A549 (cell line): ENCODE measurements around the gene GAS2L2. TPM values are rescaled to one million over a fixed set of nuclear protein-coding genes. Genes with fewer than 3 reads are reported as not detected.

ENCODE experiments used
- ATAC-seq, 2 experiments: fragments of 200-7000 bp in 1 of 2; fragments of >200 bp in 1 of 2; cut with Nextera tagmentation in 1 of 2; cut with Tn5 transposase in 1 of 2; 3 replicates each; pipeline versions ENCODE4 v1.8.0 to v1.9.1; 2018 to 2020; ENCODE audit warnings: mild to moderate bottlenecking in 1 of 2, moderate library complexity in 1 of 2
- CTCF ChIA-PET: fragments of 300-600 bp; sonication (Branson Sonifier 250); formaldehyde crosslinking; extraction: SDS; loops from one replicate; lab custom pipeline; 2021; ENCODE audit warnings: antibody characterized with exemption, inconsistent platforms; lab: Yijun Ruan, JAX
- POLR2A ChIA-PET: fragments of 350-600 bp; formaldehyde crosslinking; extraction: SDS; loops from one replicate; lab custom pipeline; 2021; ENCODE audit warnings: antibody characterized with exemption, inconsistent platforms; lab: Yijun Ruan, JAX
- DNase-seq, 2 experiments: peaks; one replicate each; pipeline versions ENCODE4 v3.0.0 to v3.0.0-alpha.2; 2011 to 2016; ENCODE audit warnings: low read depth in 1 of 2, low spot score in 1 of 2
- FAIRE-seq: peaks from 2 replicates; lab custom pipeline; 2011; peaks lifted over from hg19 to GRCh38; lab: Jason Lieb, UNC
- H3K27ac ChIP-seq, 2 experiments: fragments of >200 bp; sonication (Bioruptor Twin); formaldehyde crosslinking; 3 replicates each; pipeline ENCODE4 v1.5.1; 2016 to 2017
- H3K4me1 ChIP-seq: fragments of >200 bp; sonication (Bioruptor Twin); formaldehyde crosslinking; 3 replicates; pipeline ENCODE4 v1.6.1; 2016
- H3K4me2 ChIP-seq: fragments of >200 bp; sonication (Bioruptor Twin); formaldehyde crosslinking; 3 replicates; pipeline ENCODE4 v1.6.1; 2016
- H3K4me3 ChIP-seq: fragments of >200 bp; sonication (Bioruptor Twin); formaldehyde crosslinking; 3 replicates; pipeline ENCODE4 v1.5.1; 2016
- H3K9me3 ChIP-seq: fragments of >200 bp; sonication (Bioruptor Twin); formaldehyde crosslinking; 3 replicates; pipeline ENCODE4 v1.6.1; 2016
- BHLHE40 ChIP-seq: IDR thresholded peaks from 2 replicates; pipeline ENCODE4 v1.6.1; 2012; ENCODE audit warnings: low read depth, low read length, inconsistent platforms
- CBX8 ChIP-seq: fragments of 200-600 bp; sonication (generic); IDR thresholded peaks from 2 replicates; pipeline ENCODE4 v1.6.1; 2016
- CHD2 ChIP-seq: fragments of 150-350 bp; IDR thresholded peaks from 2 replicates; pipeline ENCODE4 v1.6.1; 2014; ENCODE audit warnings: low read length; ENCODE audit not compliant: partially characterized antibody
- EP300 ChIP-seq, 2 experiments: fragments of >200 bp; sonication (Bioruptor Twin); formaldehyde crosslinking; IDR thresholded peaks; 2 replicates in 1 of 2; 3 replicates in 1 of 2; pipeline ENCODE4 v1.6.1; 2016 to 2017
- FOSL2 ChIP-seq, 2 experiments: fragments of 450-650 bp in 1 of 2; fragments of >200 bp in 1 of 2; sonication (Bioruptor Twin) in 1 of 2; formaldehyde crosslinking; IDR thresholded peaks; 2 replicates each; pipeline versions ENCODE4 v1.5.0 to v1.6.1; 2016 to 2020; ENCODE audit warnings: mild to moderate bottlenecking in 1 of 2, moderate library complexity in 1 of 2
- HEYL ChIP-seq: fragments of 250-450 bp; sonication (Bioruptor Pico); IDR thresholded peaks from 2 replicates; pipeline ENCODE4 v1.8.0; 2021; ENCODE audit warnings: mild to moderate bottlenecking, moderate library complexity
- HOXA7 ChIP-seq: fragments of 250-450 bp; sonication (Bioruptor Pico); IDR thresholded peaks from 2 replicates; pipeline ENCODE4 v1.5.0; 2020; ENCODE audit warnings: mild to moderate bottlenecking, moderate library complexity
- HOXB5 ChIP-seq: fragments of 250-450 bp; sonication (Bioruptor Pico); IDR thresholded peaks from 2 replicates; pipeline ENCODE4 v1.5.0; 2020; ENCODE audit warnings: mild to moderate bottlenecking, moderate library complexity
- JUN ChIP-seq, 2 experiments: fragments of >200 bp; sonication (Bioruptor Twin); formaldehyde crosslinking; IDR thresholded peaks; 2 replicates in 1 of 2; 3 replicates in 1 of 2; pipeline ENCODE4 v1.6.1; 2016 to 2017
- JUNB ChIP-seq: fragments of >200 bp; sonication (Bioruptor Twin); formaldehyde crosslinking; IDR thresholded peaks from 2 replicates; pipeline ENCODE4 v1.6.1; 2016
- MAFK ChIP-seq: fragments of 450-650 bp; IDR thresholded peaks from 2 replicates; pipeline ENCODE4 v1.6.1; 2014; ENCODE audit not compliant: partially characterized antibody
- NFE2L2 ChIP-seq: fragments of 150-350 bp; conservative IDR thresholded peaks from 2 replicates; pipeline ENCODE4 v1.6.1; 2014; ENCODE audit warnings: low read length
- NR3C1 ChIP-seq: fragments of >200 bp; sonication (Bioruptor Twin); formaldehyde crosslinking; IDR thresholded peaks from 3 replicates; pipeline ENCODE4 v1.6.1; 2017
- POLR2AphosphoS2 ChIP-seq: conservative IDR thresholded peaks from 2 replicates; pipeline ENCODE4 v1.6.1; 2012; ENCODE audit warnings: low read length, improper control_type of control experiment, inconsistent platforms
- RARB ChIP-seq: fragments of 250-450 bp; sonication (Bioruptor Pico); IDR thresholded peaks from 2 replicates; pipeline ENCODE4 v1.8.0; 2021; ENCODE audit warnings: mild to moderate bottlenecking, moderate library complexity
- RCOR1 ChIP-seq: fragments of 150-350 bp; IDR thresholded peaks from 2 replicates; pipeline ENCODE4 v1.6.1; 2014; ENCODE audit warnings: antibody characterized with exemption, low read length, low read depth
- RFX5 ChIP-seq: fragments of 450-650 bp; IDR thresholded peaks from 2 replicates; pipeline ENCODE4 v1.7.1; 2014; ENCODE audit warnings: antibody characterized with exemption, mild to moderate bottlenecking, moderate library complexity
- RNF2 ChIP-seq: fragments of 200-600 bp; sonication (generic); IDR thresholded peaks from 2 replicates; pipeline ENCODE4 v1.6.1; 2016; ENCODE audit warnings: low read depth, mild to moderate bottlenecking, antibody characterized with exemption, moderate library complexity, borderline replicate concordance
- SREBF2 ChIP-seq: fragments of 450-650 bp; IDR thresholded peaks from 2 replicates; pipeline ENCODE4 v1.6.1; 2014; ENCODE audit warnings: mild to moderate bottlenecking, moderate library complexity
- TFCP2L1 ChIP-seq: fragments of 250-450 bp; sonication (Bioruptor Pico); IDR thresholded peaks from 2 replicates; pipeline ENCODE4 v1.5.0; 2021; ENCODE audit warnings: mild to moderate bottlenecking
- ZFP36 ChIP-seq: fragments of 450-650 bp; IDR thresholded peaks from 2 replicates; pipeline ENCODE4 v1.6.1; 2014; ENCODE audit warnings: borderline replicate concordance; ENCODE audit not compliant: partially characterized antibody
- WGBS: methylation state at CpG from one replicate; pipeline ENCODE4 v1.1.6; 2017; ENCODE audit errors: missing lambda C conversion rate; 5-methylcytosine and 5-hydroxymethylcytosine counted together
- polyA plus RNA-seq, 4 experiments: library from polyadenylated mRNA; depleted of rRNA in 3 of 4; stranded (reverse); fragments of >200 nt; fragmentation: RNase III in 1 of 4; extraction: RNeasy Plus Mini Kit Qiagen cat#74134 plus additional on column Dnase treatment in 1 of 4; gene quantifications; 2 replicates in 3 of 4; 3 replicates in 1 of 4; pipeline ENCODE4 v1.2.3, GENCODE V29; 2011 to 2017
- TF ChIP-seq, protein P1 (sequence below): fragments of >200 bp; sonication (Bioruptor Twin); formaldehyde crosslinking; IDR thresholded peaks from 2 replicates; pipeline ENCODE4 v1.6.1; 2016
- TF ChIP-seq, protein P2 (sequence below): fragments of >200 bp; sonication (Bioruptor Twin); formaldehyde crosslinking; IDR thresholded peaks from 3 replicates; pipeline ENCODE4 v1.6.1; 2016
- TF ChIP-seq, protein P3 (sequence below): IDR thresholded peaks from 2 replicates; pipeline ENCODE4 v1.6.1; 2012; ENCODE audit warnings: low read depth, borderline replicate concordance
- TF ChIP-seq, protein P4 (sequence below): IDR thresholded peaks from 2 replicates; pipeline ENCODE4 v1.6.1; 2012
- TF ChIP-seq, protein P5 (sequence below): fragments of 250-450 bp; sonication (Bioruptor Pico); IDR thresholded peaks from 2 replicates; pipeline ENCODE4 v1.5.0; 2021; ENCODE audit warnings: mild to moderate bottlenecking, moderate library complexity, borderline replicate concordance

Gene GAS2L2
- polyA plus RNA-seq, 2 of the 4 experiments (the other 2 are of a cell fraction): 0.06 to 0.15 TPM

DNA sequence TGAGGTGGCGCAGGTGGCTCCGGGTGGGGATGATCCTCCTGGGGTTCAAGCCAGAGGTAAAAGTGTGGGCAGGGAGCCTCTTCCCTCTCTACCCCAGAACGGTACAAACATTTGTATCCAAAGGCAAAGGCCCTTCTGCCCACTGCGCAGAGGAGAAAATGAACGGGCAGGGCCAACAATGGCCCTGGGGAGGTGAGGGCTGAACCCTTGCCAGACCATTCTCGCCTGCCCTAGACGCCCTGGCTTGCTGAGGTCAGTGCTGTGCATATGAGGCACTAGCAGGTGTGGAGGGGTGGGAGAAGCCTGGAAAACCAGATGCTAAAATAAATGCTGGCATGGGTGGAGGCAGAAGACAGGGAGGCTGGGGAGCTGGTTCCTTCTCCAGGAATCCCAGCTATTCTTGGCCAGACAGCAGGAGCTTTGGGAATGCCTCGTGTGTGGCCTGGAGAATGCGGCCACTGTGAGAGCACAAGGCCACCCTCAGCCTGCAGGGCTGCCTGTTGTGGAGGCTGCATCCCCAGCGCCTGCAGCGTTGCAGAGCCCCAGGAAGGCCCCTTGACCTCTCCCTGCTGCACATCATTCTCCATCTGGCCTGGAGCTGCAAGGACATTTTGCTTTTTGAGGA lies 12.2 kb upstream of the GAS2L2 start:
- 81% methylated on average over 11 of the region's 11 CpGs for whole genome bisulfite sequencing
- POLR2A ChIA-PET: interaction anchor here (0.6 to 5.8 kb wide), 5 partner anchors 20 to 176 kb away, joined by 3 to 156 read pairs (median 5); partner anchors contain the start of genes MMP28 and TAF15
- no peak for ATAC-seq
- Histone ChIP-seq H3K4me2 (peak overlapping the region; percentile 81), H3K4me3 (no peak overlapping the region; the same call in 2 of the 3 replicates), H3K9me3 (no peaks in the 10 kb centered on the region), H3K27ac (peak overlapping the region in 1 of 2 experiments; percentile 87; a peak in 1 of 6 replicates), H3K4me1 (no peaks in the 10 kb centered on the region)
- CTCF ChIA-PET: interaction anchor here (0.5 to 43.9 kb wide), 15 partner anchors 8 to 189 kb away, joined by 3 to 2039 read pairs (median 8); partner anchors contain the start of genes C17orf50, GAS2L2, MMP28 and RASL10B
- no peak for FAIRE-seq
- no peak for DNase-seq
- TF ChIP-seq ZFP36: no peak
- no peak for TF ChIP-seq TFCP2L1
- no peak for TF ChIP-seq RARB (CRISPR knock-in tag)
- TF ChIP-seq, protein P1, sequence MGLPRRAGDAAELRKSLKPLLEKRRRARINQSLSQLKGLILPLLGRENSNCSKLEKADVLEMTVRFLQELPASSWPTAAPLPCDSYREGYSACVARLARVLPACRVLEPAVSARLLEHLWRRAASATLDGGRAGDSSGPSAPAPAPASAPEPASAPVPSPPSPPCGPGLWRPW: no peak
- TF ChIP-seq HOXB5 (CRISPR knock-in tag): no peak
- TF ChIP-seq, protein P2, sequence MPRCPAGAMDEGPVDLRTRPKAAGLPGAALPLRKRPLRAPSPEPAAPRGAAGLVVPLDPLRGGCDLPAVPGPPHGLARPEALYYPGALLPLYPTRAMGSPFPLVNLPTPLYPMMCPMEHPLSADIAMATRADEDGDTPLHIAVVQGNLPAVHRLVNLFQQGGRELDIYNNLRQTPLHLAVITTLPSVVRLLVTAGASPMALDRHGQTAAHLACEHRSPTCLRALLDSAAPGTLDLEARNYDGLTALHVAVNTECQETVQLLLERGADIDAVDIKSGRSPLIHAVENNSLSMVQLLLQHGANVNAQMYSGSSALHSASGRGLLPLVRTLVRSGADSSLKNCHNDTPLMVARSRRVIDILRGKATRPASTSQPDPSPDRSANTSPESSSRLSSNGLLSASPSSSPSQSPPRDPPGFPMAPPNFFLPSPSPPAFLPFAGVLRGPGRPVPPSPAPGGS: no peak
- TF ChIP-seq SREBF2: no peak
- no peak for TF ChIP-seq JUN (IDR thresholded peaks at IDR 0.05)
- TF ChIP-seq RCOR1: no peak
- no peak for TF ChIP-seq CBX8
- TF ChIP-seq, protein P3, sequence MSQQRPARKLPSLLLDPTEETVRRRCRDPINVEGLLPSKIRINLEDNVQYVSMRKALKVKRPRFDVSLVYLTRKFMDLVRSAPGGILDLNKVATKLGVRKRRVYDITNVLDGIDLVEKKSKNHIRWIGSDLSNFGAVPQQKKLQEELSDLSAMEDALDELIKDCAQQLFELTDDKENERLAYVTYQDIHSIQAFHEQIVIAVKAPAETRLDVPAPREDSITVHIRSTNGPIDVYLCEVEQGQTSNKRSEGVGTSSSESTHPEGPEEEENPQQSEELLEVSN: no peak

DNA sequence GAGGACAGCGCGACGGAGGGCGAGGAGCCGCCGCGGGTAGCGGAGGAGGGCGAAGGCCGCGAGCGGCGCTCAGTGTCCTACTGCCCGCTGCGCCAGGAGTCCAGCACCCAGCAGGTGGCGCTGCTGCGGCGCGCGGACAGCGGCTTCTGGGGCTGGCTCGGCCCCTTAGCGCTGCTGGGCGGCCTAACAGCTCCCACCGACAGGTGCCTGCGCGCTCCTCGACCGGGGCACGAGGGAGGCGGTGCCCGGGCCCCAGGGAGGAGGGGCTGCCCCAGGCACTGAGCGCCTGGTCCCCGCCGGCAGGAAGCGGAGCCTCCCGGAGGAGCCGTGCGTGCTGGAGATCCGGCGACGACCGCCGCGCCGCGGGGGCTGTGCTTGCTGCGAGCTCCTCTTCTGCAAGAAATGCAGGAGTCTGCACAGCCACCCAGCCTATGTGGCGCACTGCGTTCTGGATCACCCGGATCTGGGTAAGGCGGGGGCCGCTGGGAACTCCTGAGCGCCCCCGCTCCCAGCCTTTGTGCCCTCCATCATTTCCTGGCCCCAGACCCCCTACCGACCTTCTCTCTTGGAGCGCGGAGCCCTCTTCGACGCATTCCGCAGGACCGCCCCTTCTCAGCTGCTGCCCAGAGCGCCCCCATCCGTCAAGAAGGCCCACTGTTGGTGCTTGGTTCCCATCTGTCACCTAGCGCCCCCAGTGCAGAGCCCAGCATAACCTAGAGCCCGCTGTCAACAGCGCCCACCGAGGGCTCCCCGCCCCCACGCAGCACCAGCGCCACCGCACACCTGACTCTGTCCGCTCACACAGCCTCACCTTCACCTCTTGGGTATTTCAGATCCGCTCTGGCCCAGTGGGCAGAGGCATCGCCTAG lies 11.3 kb upstream of the GAS2L2 start:
- Histone ChIP-seq H3K4me1 (no peaks in the 10 kb centered on the region), H3K9me3 (no peaks in the 10 kb centered on the region), H3K27ac (peak overlapping the region; percentile 82 to 87), H3K4me2 (peak overlapping the region; percentile 81), H3K4me3 (peak overlapping the region; percentile 65)
- ChIA-PET CTCF (interaction anchor here (0.5 to 43.9 kb wide), 74 partner anchors 8 to 1136 kb away, joined by 3 to 2039 read pairs (median 5); partner anchors contain the start of genes AP2B1, C17orf50, GAS2L2 and MMP28), POLR2A (interaction anchor here (0.5 to 5.8 kb wide), 11 partner anchors 14 to 195 kb away, joined by 3 to 156 read pairs (median 5); partner anchors contain the start of genes MMP28 and TAF15)
- DNase-seq (peak; percentile 96 to 98), FAIRE-seq (no peak), ATAC-seq (peak; percentile 94 to 95)
- WGBS: 5% methylated on average over 64 of the region's 75 CpGs
- no peak for TF ChIP-seq RNF2
- TF ChIP-seq, protein P4, sequence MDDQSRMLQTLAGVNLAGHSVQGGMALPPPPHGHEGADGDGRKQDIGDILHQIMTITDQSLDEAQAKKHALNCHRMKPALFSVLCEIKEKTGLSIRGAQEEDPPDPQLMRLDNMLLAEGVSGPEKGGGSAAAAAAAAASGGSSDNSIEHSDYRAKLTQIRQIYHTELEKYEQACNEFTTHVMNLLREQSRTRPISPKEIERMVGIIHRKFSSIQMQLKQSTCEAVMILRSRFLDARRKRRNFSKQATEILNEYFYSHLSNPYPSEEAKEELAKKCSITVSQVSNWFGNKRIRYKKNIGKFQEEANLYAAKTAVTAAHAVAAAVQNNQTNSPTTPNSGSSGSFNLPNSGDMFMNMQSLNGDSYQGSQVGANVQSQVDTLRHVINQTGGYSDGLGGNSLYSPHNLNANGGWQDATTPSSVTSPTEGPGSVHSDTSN: 0 out of 2 replicates have a peak, but pooled peaks have one; percentile 12
- TF ChIP-seq FOSL2 (IDR thresholded peaks at IDR 0.05): no peak
- no peak; the same call in 1 of the 2 replicates for TF ChIP-seq FOSL2 (CRISPR knock-in tag; IDR thresholded peaks at IDR 0.05)
- TF ChIP-seq JUN (IDR thresholded peaks at IDR 0.05): peak in 1 of 2 experiments; percentile 54; a peak in 1 of 5 replicates
- no peak for TF ChIP-seq POLR2AphosphoS2
- no peak for TF ChIP-seq JUNB
- TF ChIP-seq HOXA7 (CRISPR knock-in tag): no peak
- no peak for TF ChIP-seq SREBF2
- TF ChIP-seq, protein P5, sequence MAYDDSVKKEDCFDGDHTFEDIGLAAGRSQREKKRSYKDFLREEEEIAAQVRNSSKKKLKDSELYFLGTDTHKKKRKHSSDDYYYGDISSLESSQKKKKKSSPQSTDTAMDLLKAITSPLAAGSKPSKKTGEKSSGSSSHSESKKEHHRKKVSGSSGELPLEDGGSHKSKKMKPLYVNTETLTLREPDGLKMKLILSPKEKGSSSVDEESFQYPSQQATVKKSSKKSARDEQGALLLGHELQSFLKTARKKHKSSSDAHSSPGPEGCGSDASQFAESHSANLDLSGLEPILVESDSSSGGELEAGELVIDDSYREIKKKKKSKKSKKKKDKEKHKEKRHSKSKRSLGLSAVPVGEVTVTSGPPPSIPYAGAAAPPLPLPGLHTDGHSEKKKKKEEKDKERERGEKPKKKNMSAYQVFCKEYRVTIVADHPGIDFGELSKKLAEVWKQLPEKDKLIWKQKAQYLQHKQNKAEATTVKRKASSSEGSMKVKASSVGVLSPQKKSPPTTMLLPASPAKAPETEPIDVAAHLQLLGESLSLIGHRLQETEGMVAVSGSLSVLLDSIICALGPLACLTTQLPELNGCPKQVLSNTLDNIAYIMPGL (CRISPR knock-in tag): peak; percentile 90; the same call in 1 of the 2 replicates
- no peak for TF ChIP-seq RFX5
- TF ChIP-seq HOXB5 (CRISPR knock-in tag): peak; percentile 79
- TF ChIP-seq EP300 (IDR thresholded peaks at IDR 0.05): no peak
- TF ChIP-seq NR3C1: no peak
- no peak for TF ChIP-seq HEYL (CRISPR knock-in tag)
- TF ChIP-seq MAFK: no peak
- TF ChIP-seq, protein P3: peak; percentile 91
- no peak for TF ChIP-seq NFE2L2
- TF ChIP-seq BHLHE40: peak; percentile 22; the same call in 1 of the 2 replicates
- TF ChIP-seq CHD2: no peak
- TF ChIP-seq, protein P2: 0 out of 3 replicates have a peak, but pooled peaks have one; percentile 29
